CD4-positive, CD25-positive, alpha-beta regulatory T cell (primary cell): ENCODE results near the gene IFNAR2. TPM values are rescaled to one million over a fixed set of nuclear protein-coding genes. Genes with fewer than 3 reads are reported as not detected.

Experiments used
- ATAC-seq, 2 donors: fragments of 150-1000 bp; cut with Tn5 transposase; one replicate each; pipeline ENCODE4 v1.10.0; 2021; ENCODE audit warnings: low read depth in 2 of 2, moderate number of reproducible peaks in 2 of 2, moderate library complexity in 1 of 2
- DNase-seq, 3 donors: peaks; one replicate each; pipeline versions ENCODE4 v3.0.0 to v3.0.0-alpha.2; 2012 to 2022; ENCODE audit warnings: mixed read lengths in 1 of 3
- H3K27ac ChIP-seq: one replicate; pipeline ENCODE4 v1.7.0; 2013; ENCODE audit warnings: mild to moderate bottlenecking, low read length; ENCODE audit not compliant: insufficient read depth, poor library complexity, severe bottlenecking
- H3K27me3 ChIP-seq: one replicate; pipeline ENCODE4 v1.7.0; 2013; ENCODE audit warnings: low read length; ENCODE audit not compliant: control insufficient read depth, insufficient read depth
- H3K36me3 ChIP-seq: one replicate; pipeline ENCODE4 v1.7.0; 2013; ENCODE audit warnings: mild to moderate bottlenecking, low read length, moderate library complexity; ENCODE audit not compliant: control insufficient read depth, insufficient read depth
- H3K4me1 ChIP-seq: 2 replicates; pipeline ENCODE4 v1.7.0; 2013; ENCODE audit warnings: mild to moderate bottlenecking, low read length; ENCODE audit not compliant: insufficient read depth, control insufficient read depth, poor library complexity, severe bottlenecking
- H3K4me3 ChIP-seq: one replicate; pipeline ENCODE4 v1.7.0; 2013; ENCODE audit warnings: low read depth, mild to moderate bottlenecking, low read length, moderate library complexity
- H3K9me3 ChIP-seq, 2 experiments: 1 replicate in 1 of 2; 2 replicates in 1 of 2; pipeline ENCODE4 v1.7.0; 2013; ENCODE audit warnings: low read length in 2 of 2, mild to moderate bottlenecking in 1 of 2, moderate library complexity in 1 of 2; ENCODE audit not compliant: control insufficient read depth in 2 of 2
- H3K27ac Mint-ChIP-seq, 3 donors: one replicate each; pipeline ENCODE4 v1.8.0; 2020 to 2022; ENCODE audit warnings: mild to moderate bottlenecking in 3 of 3, mixed read lengths in 3 of 3, moderate library complexity in 2 of 3
- H3K27me3 Mint-ChIP-seq: one replicate; pipeline ENCODE4 v1.8.0; 2022; ENCODE audit warnings: mild to moderate bottlenecking, mixed read lengths
- H3K36me3 Mint-ChIP-seq: one replicate; pipeline ENCODE4 v1.8.0; 2020; ENCODE audit warnings: mixed read lengths
- H3K4me1 Mint-ChIP-seq, 4 donors: one replicate each; pipeline ENCODE4 v1.8.0; 2020 to 2022; ENCODE audit warnings: mixed read lengths in 4 of 4, mild to moderate bottlenecking in 1 of 4
- H3K4me3 Mint-ChIP-seq, 4 donors: one replicate each; pipeline ENCODE4 v1.8.0; 2020 to 2022; ENCODE audit warnings: mild to moderate bottlenecking in 4 of 4, mixed read lengths in 4 of 4, moderate library complexity in 3 of 4
- H3K9me3 Mint-ChIP-seq, 7 donors: one replicate each; pipeline ENCODE4 v1.8.0; 2020 to 2022; ENCODE audit warnings: mixed read lengths in 7 of 7, mild to moderate bottlenecking in 3 of 7, moderate library complexity in 2 of 7
- polyA plus RNA-seq, 4 donors: library from polyadenylated mRNA; unstranded; fragments of 300-500 nt; fragmentation: Illumina TruSeq; gene quantifications; one replicate each; pipeline ENCODE4 v1.2.3, GENCODE V29; 2021
- total RNA-seq: library from RNA; stranded (reverse); gene quantifications from one replicate; pipeline ENCODE4 v1.2.3, GENCODE V29; 2022

IFNAR2 gene
- total and polyA plus RNA-seq, 5 donors from 2014 or later: 56.9 to 121 (median 111) TPM

DNA sequence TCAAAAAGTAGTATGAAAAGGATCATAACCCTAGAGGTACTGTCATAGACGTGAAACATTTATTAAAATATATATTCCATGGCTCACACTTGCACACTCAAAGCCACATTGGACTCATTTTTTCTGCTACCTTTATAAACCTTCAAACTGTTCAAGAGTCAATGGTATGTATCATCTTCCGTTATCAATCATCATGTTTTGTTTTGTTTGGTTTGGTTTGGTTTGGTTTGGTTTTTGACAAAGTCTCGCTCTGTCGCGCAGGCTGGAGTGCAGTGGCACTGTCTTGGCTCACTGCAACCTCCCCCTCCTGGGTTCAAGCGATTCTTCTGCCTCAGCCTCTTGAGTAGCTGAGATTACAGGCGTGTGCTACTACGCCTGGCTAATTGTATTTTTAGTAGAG lies 1.8 kb downstream of the IFNAR2 start:
- H3K4me3 Mint-ChIP-seq: peak overlapping the region; percentile 92 to 97 (median 96)
- no peaks in the 10 kb centered on the region for H3K27me3 ChIP-seq
- DNase-seq (peak in 2 of 3 donors; percentile 31 to 67), ATAC-seq (peak; percentile 25 to 26)
- H3K36me3 ChIP-seq: peaks cover 15% of the 10 kb centered on the region
- peak overlapping the region; percentile 82 for H3K27ac ChIP-seq
- peaks cover 11% of the 10 kb centered on the region for H3K36me3 Mint-ChIP-seq
- peaks cover 0 to 1% (median 0%) of the 10 kb centered on the region in 7 donors for H3K9me3 Mint-ChIP-seq
- H3K9me3 ChIP-seq: no peaks in the 10 kb centered on the region
- peaks cover 28 to 66% (median 42%) of the 10 kb centered on the region in 4 donors for H3K4me1 Mint-ChIP-seq
- no peaks in the 10 kb centered on the region for H3K27me3 Mint-ChIP-seq
- H3K4me1 ChIP-seq: peaks cover 57% of the 10 kb centered on the region
- H3K4me3 ChIP-seq: peak overlapping the region; percentile 96
- H3K27ac Mint-ChIP-seq: peak overlapping the region; percentile 91 to 98 (median 94)

DNA sequence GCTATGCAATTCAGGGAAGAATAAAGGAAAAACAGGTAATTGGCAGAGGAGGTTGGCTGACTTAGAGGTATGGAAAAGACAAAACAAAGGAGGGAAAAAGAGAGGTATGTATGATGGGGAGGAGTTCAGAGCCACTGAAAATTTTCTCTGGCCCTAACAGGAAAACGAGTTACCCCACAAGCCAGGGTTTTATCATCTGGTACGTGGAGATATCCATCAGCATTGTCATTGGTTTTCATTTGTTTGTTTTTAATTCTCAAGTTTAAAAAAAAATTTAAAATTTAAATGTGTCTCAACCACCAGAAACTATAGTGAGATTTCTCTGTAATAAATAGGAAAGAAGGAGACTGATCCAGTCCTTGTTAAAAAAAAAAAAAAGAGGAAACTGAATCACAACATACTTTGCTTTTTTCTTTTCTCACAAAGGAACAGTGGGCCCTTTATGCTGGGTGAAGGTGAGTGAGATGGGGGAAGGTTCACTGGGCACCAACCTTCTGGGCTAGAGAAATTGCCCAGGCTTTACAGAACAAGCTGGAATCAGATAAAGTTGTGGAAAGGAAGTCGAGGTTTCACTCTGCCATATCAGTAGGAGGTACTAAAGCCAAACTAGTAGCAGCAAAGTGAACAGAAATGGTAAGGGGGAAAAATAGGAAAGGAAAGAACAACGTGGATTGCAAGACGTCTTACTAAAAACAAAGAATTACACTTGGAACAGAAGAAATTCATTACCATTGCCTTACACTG lies 2.7 kb downstream of the IFNAR2 start:
- H3K9me3 Mint-ChIP-seq: no peaks in the 10 kb centered on the region
- H3K9me3 ChIP-seq: no peaks in the 10 kb centered on the region
- peaks cover 34 to 70% (median 49%) of the 10 kb centered on the region in 4 donors for H3K4me1 Mint-ChIP-seq
- no peaks in the 10 kb centered on the region for H3K27me3 Mint-ChIP-seq
- H3K27me3 ChIP-seq: no peaks in the 10 kb centered on the region
- peaks cover 11% of the 10 kb centered on the region for H3K36me3 Mint-ChIP-seq
- no peak for ATAC-seq
- H3K27ac ChIP-seq: peak overlapping the region; percentile 82
- peak overlapping the region; percentile 96 for H3K4me3 ChIP-seq
- H3K4me3 Mint-ChIP-seq: peak overlapping the region; percentile 92 to 97 (median 96)
- DNase-seq: no peak
- H3K4me1 ChIP-seq: peaks cover 67% of the 10 kb centered on the region
- H3K36me3 ChIP-seq: peaks cover 17% of the 10 kb centered on the region
- peak overlapping the region; percentile 91 to 98 (median 94) for H3K27ac Mint-ChIP-seq

DNA sequence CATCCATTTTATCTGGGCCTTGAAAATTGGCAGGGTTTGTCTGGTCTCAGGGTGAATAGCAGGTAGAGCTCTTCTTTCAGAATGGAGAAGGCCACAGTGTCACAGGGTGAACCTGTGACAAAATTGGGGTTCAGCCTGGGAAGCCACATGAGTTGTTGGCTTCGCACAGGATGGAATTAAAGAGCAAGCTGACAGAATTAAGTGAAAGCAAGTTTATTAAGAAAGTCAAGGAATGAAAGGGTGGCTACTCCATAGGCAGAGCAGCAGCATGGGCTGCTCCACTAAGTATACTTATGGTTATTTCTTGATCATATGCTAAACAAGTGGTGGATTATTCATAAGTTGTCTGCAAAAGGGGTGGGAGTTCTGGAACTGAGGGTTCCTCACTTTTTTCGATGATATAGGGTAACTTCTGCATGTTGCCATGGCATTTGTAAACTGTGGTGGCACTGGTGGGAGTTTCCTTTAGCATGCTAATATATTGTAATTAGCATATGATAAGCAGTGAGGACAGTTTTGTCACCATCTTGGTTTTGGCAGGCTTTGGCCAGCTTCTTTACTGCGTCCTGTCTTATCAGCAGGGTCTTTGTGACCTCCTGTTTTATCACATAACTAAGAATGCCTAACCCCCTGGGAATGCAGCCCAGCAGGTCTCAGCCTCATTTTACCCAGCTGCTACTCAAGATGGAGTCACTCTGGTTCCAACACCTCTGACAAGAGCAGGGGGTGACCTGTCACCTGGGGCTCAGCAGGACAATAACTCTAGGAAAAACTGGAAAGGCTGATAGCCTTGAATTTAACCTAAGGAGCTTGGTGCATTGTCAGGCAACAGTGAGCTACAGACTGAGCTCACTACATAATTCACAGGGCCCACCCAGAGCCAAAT lies 5.1 kb downstream of the IFNAR2 start:
- H3K27ac Mint-ChIP-seq: peak overlapping the region; percentile 82 to 93 (median 87)
- peaks cover 17% of the 10 kb centered on the region for H3K36me3 ChIP-seq
- H3K36me3 Mint-ChIP-seq: peaks cover 22% of the 10 kb centered on the region

DNA sequence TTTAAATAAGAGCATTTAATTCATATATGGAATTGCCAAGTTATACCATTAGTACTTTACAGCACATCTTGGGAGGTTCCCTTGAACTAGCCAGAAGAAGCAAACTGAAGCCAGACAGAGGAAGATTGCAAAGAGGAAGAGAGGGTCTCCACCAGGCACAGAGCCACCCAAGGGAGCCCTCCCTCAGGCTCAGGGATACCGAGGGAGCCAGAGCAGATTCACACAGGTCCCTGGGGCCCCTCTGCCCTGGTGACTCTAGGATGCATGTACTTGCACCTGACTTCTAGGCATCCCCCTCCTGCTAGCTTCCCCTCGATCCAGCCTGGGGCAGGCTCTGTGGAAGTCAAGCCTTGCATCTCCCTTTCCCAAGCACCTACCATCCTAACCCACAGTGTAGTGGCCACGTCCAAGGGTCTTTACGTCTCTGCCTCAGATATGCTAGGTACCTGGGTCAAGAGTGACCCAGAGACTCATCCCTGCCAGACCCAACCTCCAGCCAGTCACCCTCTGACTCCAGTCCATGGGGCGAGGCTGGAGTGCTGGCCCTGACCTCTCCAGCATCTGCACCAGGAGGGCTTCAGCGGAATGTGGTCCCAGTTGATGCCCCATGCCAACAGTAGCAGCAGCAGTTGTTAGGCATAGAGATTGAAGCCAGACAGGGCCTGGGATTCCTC lies 6.4 kb downstream of the IFNAR2 start:
- Histone ChIP-seq H3K9me3 (no peaks in the 10 kb centered on the region), H3K4me3 (peak overlapping the region; percentile 34), H3K4me1 (peaks cover 90% of the 10 kb centered on the region), H3K27ac (peak overlapping the region; percentile 84), H3K36me3 (peaks cover 17% of the 10 kb centered on the region), H3K27me3 (no peaks in the 10 kb centered on the region)
- Mint-ChIP-seq H3K9me3 (no peaks in the 10 kb centered on the region), H3K36me3 (peaks cover 22% of the 10 kb centered on the region), H3K27ac (peak overlapping the region; percentile 75 to 94 (median 93)), H3K4me1 (peaks cover 43 to 91% (median 71%) of the 10 kb centered on the region in 4 donors), H3K27me3 (no peaks in the 10 kb centered on the region), H3K4me3 (peak overlapping the region; percentile 52 to 83 (median 68))
- DNase-seq (no peak), ATAC-seq (no peak)

More for the DNA sequence above, 5.1 kb downstream of the IFNAR2 start:
- Mint-ChIP-seq H3K4me3 (peak overlapping the region; percentile 68 to 92 (median 84)), H3K9me3 (no peaks in the 10 kb centered on the region), H3K27me3 (no peaks in the 10 kb centered on the region), H3K4me1 (peaks cover 43 to 78% (median 63%) of the 10 kb centered on the region in 4 donors)
- H3K27me3 ChIP-seq: no peaks in the 10 kb centered on the region
- H3K27ac ChIP-seq: peak overlapping the region; percentile 44
- ATAC-seq (no peak), DNase-seq (no peak)
- H3K4me3 ChIP-seq: peak overlapping the region; percentile 96
- no peaks in the 10 kb centered on the region for H3K9me3 ChIP-seq
- H3K4me1 ChIP-seq: peaks cover 84% of the 10 kb centered on the region

DNA sequence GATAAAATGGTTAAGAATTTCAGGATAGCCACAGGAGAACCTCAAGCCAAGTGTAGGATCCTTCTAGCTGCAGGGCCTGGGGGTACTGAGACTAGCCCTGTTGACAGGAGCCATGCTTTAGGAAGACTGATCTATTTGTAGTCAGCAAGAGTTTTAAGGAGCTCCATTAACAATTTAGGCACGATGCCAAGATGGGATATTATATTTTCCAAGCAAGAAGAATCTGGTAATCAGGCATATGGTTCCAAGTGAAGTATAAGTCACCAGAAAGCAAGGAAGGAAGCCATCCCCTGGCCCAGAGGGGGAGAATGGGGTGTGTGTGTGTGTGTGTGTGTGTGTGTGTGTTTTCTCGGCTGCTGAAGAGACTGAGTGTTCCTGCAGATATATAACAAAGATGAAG lies 7.0 kb downstream of the IFNAR2 start:
- H3K9me3 Mint-ChIP-seq: no peaks in the 10 kb centered on the region
- H3K27me3 Mint-ChIP-seq: no peaks in the 10 kb centered on the region
- H3K4me3 ChIP-seq: peak overlapping the region; percentile 34
- H3K27ac ChIP-seq: peak overlapping the region; percentile 84
- ATAC-seq (no peak), DNase-seq (no peak)
- no peaks in the 10 kb centered on the region for H3K9me3 ChIP-seq
- peaks cover 97% of the 10 kb centered on the region for H3K4me1 ChIP-seq
- peaks cover 24% of the 10 kb centered on the region for H3K36me3 Mint-ChIP-seq
- peaks cover 17% of the 10 kb centered on the region for H3K36me3 ChIP-seq
- H3K27ac Mint-ChIP-seq: peak overlapping the region; percentile 75 to 94 (median 93)
- peak overlapping the region; percentile 52 to 83 (median 68) for H3K4me3 Mint-ChIP-seq
- peaks cover 46 to 95% (median 73%) of the 10 kb centered on the region in 4 donors for H3K4me1 Mint-ChIP-seq
- no peaks in the 10 kb centered on the region for H3K27me3 ChIP-seq

DNA sequence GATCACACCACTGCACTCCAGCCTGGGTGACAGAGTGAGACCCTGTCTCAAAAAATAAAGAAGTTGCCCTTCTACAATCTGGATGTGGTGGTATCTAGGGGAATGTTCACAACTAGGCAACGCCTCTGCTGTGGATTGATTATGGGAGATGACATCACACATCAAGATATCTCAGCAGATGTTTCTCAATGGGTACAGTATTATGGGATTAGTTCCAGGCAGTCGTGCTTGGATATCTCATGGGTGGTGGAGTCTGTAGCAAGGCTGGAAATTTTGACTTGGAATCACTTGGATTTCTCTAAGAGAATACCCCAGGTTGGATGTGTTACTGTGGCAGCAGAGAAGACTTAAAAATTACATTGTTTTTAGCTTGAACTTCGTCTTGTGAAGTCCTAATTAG lies 7.7 kb downstream of the IFNAR2 start:
- H3K27ac ChIP-seq: peak overlapping the region; percentile 84
- peak overlapping the region; percentile 83 for H3K4me3 ChIP-seq
- Mint-ChIP-seq H3K36me3 (peaks cover 26% of the 10 kb centered on the region), H3K9me3 (no peaks in the 10 kb centered on the region), H3K4me1 (peaks cover 46 to 95% (median 74%) of the 10 kb centered on the region in 4 donors), H3K4me3 (peak overlapping the region; percentile 44 to 83 (median 73)), H3K27me3 (no peaks in the 10 kb centered on the region), H3K27ac (peak overlapping the region; percentile 91 to 94 (median 93))
- no peaks in the 10 kb centered on the region for H3K27me3 ChIP-seq
- ATAC-seq (no peak), DNase-seq (no peak)
- no peaks in the 10 kb centered on the region for H3K9me3 ChIP-seq
- H3K4me1 ChIP-seq: peaks cover 95% of the 10 kb centered on the region
- H3K36me3 ChIP-seq: peaks cover 17% of the 10 kb centered on the region

DNA sequence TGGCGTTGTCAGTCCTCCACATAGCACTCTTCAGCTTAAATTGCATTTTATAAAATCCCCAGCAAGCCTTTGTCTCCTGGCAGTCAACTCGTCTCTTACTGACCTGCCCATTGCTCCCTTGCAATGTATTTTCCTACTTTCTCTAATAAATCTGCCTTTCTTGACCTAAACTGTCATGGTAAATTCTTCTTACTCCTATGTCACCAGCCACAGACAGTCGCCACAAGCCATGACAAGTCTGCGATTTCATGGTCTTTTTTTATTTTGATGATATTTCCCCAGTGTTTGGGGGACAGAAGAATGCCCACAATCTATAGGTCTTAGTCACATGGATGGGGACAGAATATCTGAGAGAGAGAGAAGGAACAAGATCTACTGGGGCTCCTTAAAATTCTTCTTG lies 8.4 kb downstream of the IFNAR2 start:
- Histone ChIP-seq H3K27me3 (no peaks in the 10 kb centered on the region), H3K4me1 (peaks cover 93% of the 10 kb centered on the region), H3K4me3 (peak overlapping the region; percentile 83), H3K27ac (peak overlapping the region; percentile 84), H3K9me3 (no peaks in the 10 kb centered on the region), H3K36me3 (peaks cover 17% of the 10 kb centered on the region)
- Mint-ChIP-seq H3K36me3 (peaks cover 26% of the 10 kb centered on the region), H3K27me3 (no peaks in the 10 kb centered on the region), H3K4me3 (peak overlapping the region; percentile 68 to 90 (median 80)), H3K9me3 (no peaks in the 10 kb centered on the region), H3K4me1 (peaks cover 39 to 93% (median 67%) of the 10 kb centered on the region in 4 donors), H3K27ac (peak overlapping the region; percentile 91 to 94 (median 93))
- DNase-seq: no peak
- peak; percentile 7 to 9 for ATAC-seq
